T1000 (cell line): ENCODE results near the gene TRIAP1.

Experiments
- DNase-seq: peaks from one replicate; lab custom pipeline; 2025; ENCODE audit warnings: mixed read lengths; lab: John Stamatoyannopoulos, UW

Gene TRIAP1

GRCh38 chr12:120429368-120429767, 16.8 kb downstream of the TRIAP1 start:
- no peak for DNase-seq

GRCh38 chr12:120428597-120429229, 17.5 kb downstream of the TRIAP1 start:
- DNase-seq, result no peak

- no peak for DNase-seq
These were observed 20.4 kb downstream of the TRIAP1 start for GRCh38 chr12:120425797-120426196.

- DNase-seq, result no peak
These were observed 23.2 kb downstream of the TRIAP1 start for GRCh38 chr12:120422892-120423456.

- DNase-seq, result no peak
These were observed 24.5 kb downstream of the TRIAP1 start for GRCh38 chr12:120421701-120422100.

GRCh38 chr12:120417917-120418580, 28.1 kb downstream of the TRIAP1 start:
- DNase-seq, result no peak

GRCh38 chr12:120416490-120417216, 29.5 kb downstream of the TRIAP1 start:
- DNase-seq, result no peak

- DNase-seq, result no peak
These were observed 32.1 kb downstream of the TRIAP1 start for GRCh38 chr12:120413901-120414695.

GRCh38 chr12:120412421-120412820, 33.8 kb downstream of the TRIAP1 start:
- no peak for DNase-seq

GRCh38 chr12:120408771-120409170, 37.4 kb downstream of the TRIAP1 start:
- DNase-seq, result no peak

- DNase-seq, result no peak
These were observed 39.6 kb downstream of the TRIAP1 start for GRCh38 chr12:120406553-120406952.

- DNase-seq, result no peak
These were observed 40.1 kb downstream of the TRIAP1 start for GRCh38 chr12:120406069-120406468.

GRCh38 chr12:120404271-120404670, 41.9 kb downstream of the TRIAP1 start:
- no peak for DNase-seq

- no peak for DNase-seq
These were observed 42.3 kb downstream of the TRIAP1 start for GRCh38 chr12:120403869-120404268.

- DNase-seq, result no peak
These were observed 44.0 kb downstream of the TRIAP1 start for GRCh38 chr12:120402217-120402616.

GRCh38 chr12:120399531-120399930, 46.7 kb downstream of the TRIAP1 start:
- DNase-seq, result no peak

GRCh38 chr12:120397824-120398540, 48.2 kb downstream of the TRIAP1 start:
- DNase-seq, result no peak

GRCh38 chr12:120394483-120395367, 51.5 kb downstream of the TRIAP1 start:
- DNase-seq, result no peak
